GM12878 (cell line): ENCODE measurements around the gene PCDHA12.

ENCODE experiments used
- BACH1 ChIP-seq: fragments of 450-650 bp; IDR thresholded peaks from 2 replicates; pipeline ENCODE4 v1.6.1; 2017; ENCODE audit warnings: mild to moderate bottlenecking, borderline replicate concordance
- CREB1 ChIP-seq: IDR thresholded peaks from 2 replicates; pipeline ENCODE4 v1.6.1; 2012; ENCODE audit warnings: low read depth, mild to moderate bottlenecking, inconsistent platforms
- DPF2 ChIP-seq: fragments of 450-650 bp; IDR thresholded peaks from 2 replicates; pipeline ENCODE4 v1.6.1; 2017; ENCODE audit warnings: mild to moderate bottlenecking
- ELK1 ChIP-seq: IDR thresholded peaks from 2 replicates; pipeline ENCODE4 v1.6.1; 2012; ENCODE audit warnings: low read depth, low read length, improper control_type of control experiment
- FOXM1 ChIP-seq: IDR thresholded peaks from 2 replicates; pipeline ENCODE4 v1.6.1; 2012; ENCODE audit warnings: low read depth, mild to moderate bottlenecking, inconsistent platforms, low read length, moderate library complexity
- NR2C2 ChIP-seq: IDR thresholded peaks from 2 replicates; pipeline ENCODE4 v1.6.1; 2011; ENCODE audit warnings: borderline replicate concordance, low read depth; ENCODE audit not compliant: control insufficient read depth, insufficient read length
- RAD21 ChIP-seq: IDR thresholded peaks from 2 replicates; pipeline ENCODE4 v1.6.1; 2011; ENCODE audit warnings: mild to moderate bottlenecking, low read depth, low read length, moderate library complexity; ENCODE audit not compliant: insufficient read depth
- RCOR1 ChIP-seq: conservative IDR thresholded peaks from 2 replicates; pipeline ENCODE4 v1.6.1; 2012; ENCODE audit warnings: low read depth, low read length, improper control_type of control experiment
- SP1 ChIP-seq: IDR thresholded peaks from one replicate; pipeline ENCODE4 v1.6.1; 2011; ENCODE audit warnings: low read depth, low read length
- SRF ChIP-seq, 2 experiments: IDR thresholded peaks; 2 replicates each; pipeline ENCODE4 v1.6.1; 2011; ENCODE audit warnings: low read depth in 2 of 2, low read length in 2 of 2, mild to moderate bottlenecking in 1 of 2, moderate library complexity in 1 of 2
- ZNF274 ChIP-seq: IDR thresholded peaks from one replicate; pipeline ENCODE4 v1.8.0; 2011; ENCODE audit not compliant: insufficient read length, insufficient read depth
- TF ChIP-seq, protein P1 (sequence below), 3 experiments: IDR thresholded peaks in 2 of 3; conservative IDR thresholded peaks in 1 of 3; 2 replicates each; pipeline ENCODE4 v1.5.1; 2011; ENCODE audit warnings: low read depth in 3 of 3, low read length in 3 of 3, mild to moderate bottlenecking in 3 of 3, control low read depth in 2 of 3, moderate library complexity in 2 of 3, inconsistent platforms in 1 of 3, mixed read lengths in 1 of 3; ENCODE audit not compliant: control insufficient read depth in 2 of 3, insufficient read depth in 1 of 3; ENCODE audit errors: extremely low read depth in 1 of 3

GRCh38 chr5:140857177-140857986 is 17.7 kb upstream of the PCDHA12 start:
- TF ChIP-seq, protein P1, sequence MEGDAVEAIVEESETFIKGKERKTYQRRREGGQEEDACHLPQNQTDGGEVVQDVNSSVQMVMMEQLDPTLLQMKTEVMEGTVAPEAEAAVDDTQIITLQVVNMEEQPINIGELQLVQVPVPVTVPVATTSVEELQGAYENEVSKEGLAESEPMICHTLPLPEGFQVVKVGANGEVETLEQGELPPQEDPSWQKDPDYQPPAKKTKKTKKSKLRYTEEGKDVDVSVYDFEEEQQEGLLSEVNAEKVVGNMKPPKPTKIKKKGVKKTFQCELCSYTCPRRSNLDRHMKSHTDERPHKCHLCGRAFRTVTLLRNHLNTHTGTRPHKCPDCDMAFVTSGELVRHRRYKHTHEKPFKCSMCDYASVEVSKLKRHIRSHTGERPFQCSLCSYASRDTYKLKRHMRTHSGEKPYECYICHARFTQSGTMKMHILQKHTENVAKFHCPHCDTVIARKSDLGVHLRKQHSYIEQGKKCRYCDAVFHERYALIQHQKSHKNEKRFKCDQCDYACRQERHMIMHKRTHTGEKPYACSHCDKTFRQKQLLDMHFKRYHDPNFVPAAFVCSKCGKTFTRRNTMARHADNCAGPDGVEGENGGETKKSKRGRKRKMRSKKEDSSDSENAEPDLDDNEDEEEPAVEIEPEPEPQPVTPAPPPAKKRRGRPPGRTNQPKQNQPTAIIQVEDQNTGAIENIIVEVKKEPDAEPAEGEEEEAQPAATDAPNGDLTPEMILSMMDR (IDR thresholded peaks at IDR 0.05 in 2 of 3, conservative IDR thresholded peaks at IDR 0.05 in 1 of 3; ENCODE audit: control insufficient read depth in 2 of 3, extremely low read depth in 1 of 3, insufficient read depth in 1 of 3, low read depth in 3 of 3, low read length in 3 of 3): no peak
- TF ChIP-seq BACH1: no peak
- TF ChIP-seq RAD21: no peak
- TF ChIP-seq FOXM1: no peak
- no peak for TF ChIP-seq RCOR1
- no peak for TF ChIP-seq ELK1
- no peak for TF ChIP-seq CREB1
- TF ChIP-seq DPF2: no peak
- TF ChIP-seq NR2C2: no peak
- TF ChIP-seq SP1: no peak
- no peak for TF ChIP-seq ZNF274
- no peak for TF ChIP-seq SRF (IDR thresholded peaks at IDR 0.05; ENCODE audit: low read depth in 2 of 2, low read length in 2 of 2)
